ENCODE results near the gene RNF32. TPM values are rescaled to one million over a fixed set of nuclear protein-coding genes. Genes with fewer than 3 reads are reported as not detected.

Gene RNF32
- total RNA-seq, 1 donor from 2014 or later = 1.6 TPM

DNA sequence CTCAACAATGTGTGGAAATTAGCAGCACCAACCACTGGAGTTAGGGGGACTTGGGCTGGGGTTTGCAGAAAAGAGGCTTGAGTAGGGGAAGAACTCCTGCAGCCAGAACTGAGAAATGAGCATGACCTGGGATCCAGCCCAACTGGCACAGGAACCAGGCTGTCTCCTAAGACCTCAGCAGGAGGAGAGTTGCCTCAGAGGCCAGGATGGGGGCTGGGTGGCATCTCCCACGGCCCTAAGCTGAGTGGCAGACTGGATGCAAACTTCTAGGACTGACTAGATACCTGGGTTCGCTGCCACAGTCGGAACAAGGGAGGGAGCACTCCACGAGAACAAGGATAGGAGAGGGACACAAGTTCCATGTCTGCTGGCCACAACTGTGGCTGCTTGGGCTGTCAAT lies 62.6 kb downstream of the RNF32 start:
- no peak overlapping the region for H3K4me3 Mint-ChIP-seq (ENCODE audit: low read depth)
- no peak overlapping the region for H3K27ac Mint-ChIP-seq
- H3K4me1 Mint-ChIP-seq (ENCODE audit: low read depth) = peaks cover 1% of the 10 kb centered on the region
- no peak for DNase-seq (ENCODE audit: low spot score, unreplicated experiment)
- H3K27me3 Mint-ChIP-seq = no peaks in the 10 kb centered on the region
- peaks cover 51% of the 10 kb centered on the region for H3K36me3 Mint-ChIP-seq (ENCODE audit: insufficient read depth)
- no peak for TF ChIP-seq CTCF (IDR thresholded peaks at IDR 0.05; ENCODE audit: unreplicated experiment)
- H3K9me3 Mint-ChIP-seq (ENCODE audit: low read depth) = peaks cover 22% of the 10 kb centered on the region

GRCh38 chr7:156703773-156704482 lies 63.4 kb downstream of the RNF32 start:
- peaks cover 1% of the 10 kb centered on the region for H3K4me1 Mint-ChIP-seq (ENCODE audit: low read depth)
- DNase-seq (ENCODE audit: low spot score, unreplicated experiment) = no peak
- H3K27ac Mint-ChIP-seq = no peak overlapping the region
- H3K9me3 Mint-ChIP-seq (ENCODE audit: low read depth) = peaks cover 18% of the 10 kb centered on the region
- H3K36me3 Mint-ChIP-seq (ENCODE audit: insufficient read depth) = peaks cover 52% of the 10 kb centered on the region
- no peak for TF ChIP-seq CTCF (IDR thresholded peaks at IDR 0.05; ENCODE audit: unreplicated experiment)
- no peak overlapping the region for H3K4me3 Mint-ChIP-seq (ENCODE audit: low read depth)
- no peaks in the 10 kb centered on the region for H3K27me3 Mint-ChIP-seq

- Mint-ChIP-seq H3K27me3 (no peaks in the 10 kb centered on the region), H3K9me3 (ENCODE audit: low read depth) (no peaks in the 10 kb centered on the region), H3K4me3 (ENCODE audit: low read depth) (no peak overlapping the region)
Measured at GRCh38 chr7:156722043-156722826, 81.7 kb downstream of the RNF32 start.

GRCh38 chr7:156725073-156725472 lies 84.5 kb downstream of the RNF32 start:
- DNase-seq (ENCODE audit: low spot score, unreplicated experiment) = no peak
- Mint-ChIP-seq H3K4me1 (ENCODE audit: low read depth) (peaks cover 8% of the 10 kb centered on the region), H3K36me3 (ENCODE audit: insufficient read depth) (peaks cover 11% of the 10 kb centered on the region), H3K27ac (no peak overlapping the region), H3K27me3 (no peaks in the 10 kb centered on the region), H3K4me3 (ENCODE audit: low read depth) (no peak overlapping the region), H3K9me3 (ENCODE audit: low read depth) (no peaks in the 10 kb centered on the region)
- no peak for TF ChIP-seq CTCF (IDR thresholded peaks at IDR 0.05; ENCODE audit: unreplicated experiment)

More at GRCh38 chr7:156722043-156722826, 81.7 kb downstream of the RNF32 start:
- TF ChIP-seq CTCF (IDR thresholded peaks at IDR 0.05; ENCODE audit: unreplicated experiment) = no peak
- no peak overlapping the region for H3K27ac Mint-ChIP-seq
- H3K4me1 Mint-ChIP-seq (ENCODE audit: low read depth) = peaks cover 8% of the 10 kb centered on the region
- DNase-seq (ENCODE audit: low spot score, unreplicated experiment) = no peak
- H3K36me3 Mint-ChIP-seq (ENCODE audit: insufficient read depth) = peaks cover 10% of the 10 kb centered on the region

GRCh38 chr7:156725936-156726335 lies 85.4 kb downstream of the RNF32 start:
- H3K36me3 Mint-ChIP-seq (ENCODE audit: insufficient read depth) = peaks cover 10% of the 10 kb centered on the region
- no peak overlapping the region for H3K4me3 Mint-ChIP-seq (ENCODE audit: low read depth)
- no peak for TF ChIP-seq CTCF (IDR thresholded peaks at IDR 0.05; ENCODE audit: unreplicated experiment)
- H3K27ac Mint-ChIP-seq = no peak overlapping the region
- no peaks in the 10 kb centered on the region for H3K9me3 Mint-ChIP-seq (ENCODE audit: low read depth)
- no peaks in the 10 kb centered on the region for H3K27me3 Mint-ChIP-seq
- H3K4me1 Mint-ChIP-seq (ENCODE audit: low read depth) = peaks cover 8% of the 10 kb centered on the region
- no peak for DNase-seq (ENCODE audit: low spot score, unreplicated experiment)
